HepG2 (cell line): ENCODE measurements around the gene PPP4R2. TPM values are rescaled to one million over a fixed set of nuclear protein-coding genes. Genes with fewer than 3 reads are reported as not detected.
A peak's percentile ranks its signal among the peaks of the same experiment; 100 is the strongest.

ENCODE experiments used
- ATF1 ChIP-seq: IDR thresholded peaks from 2 replicates; pipeline ENCODE4 v1.6.1; 2016; ENCODE audit warnings: mild to moderate bottlenecking, control low read depth
- GPN1 ChIP-seq: sonication (generic); formaldehyde crosslinking; IDR thresholded peaks from 2 replicates; pipeline ENCODE4 v1.5.1; 2020; ENCODE audit warnings: missing genetic modification reagents, borderline replicate concordance
- HDAC1 ChIP-seq: sonication (generic); formaldehyde crosslinking; IDR thresholded peaks from 2 replicates; pipeline ENCODE4 v1.5.1; 2020; ENCODE audit warnings: mild to moderate bottlenecking, missing genetic modification reagents
- IKZF1 ChIP-seq: fragments of 450-650 bp; IDR thresholded peaks from 2 replicates; pipeline ENCODE4 v1.7.1; 2016
- JARID2 ChIP-seq: sonication (generic); formaldehyde crosslinking; IDR thresholded peaks from 2 replicates; pipeline ENCODE4 v1.8.1; 2023; ENCODE audit warnings: missing genetic modification reagents, inconsistent platforms; ENCODE audit not compliant: insufficient replicate concordance
- MAFK ChIP-seq, 2 experiments: IDR thresholded peaks in 1 of 2; conservative IDR thresholded peaks in 1 of 2; 2 replicates each; pipeline ENCODE4 v1.6.1; 2011; ENCODE audit warnings: improper control_type of control experiment in 2 of 2, low read length in 2 of 2
- NFIB ChIP-seq: sonication (generic); formaldehyde crosslinking; IDR thresholded peaks from 2 replicates; pipeline ENCODE4 v1.9.0; 2021; ENCODE audit warnings: missing genetic modification reagents, mild to moderate bottlenecking, borderline replicate concordance
- SUZ12 ChIP-seq: fragments of 150-350 bp; IDR thresholded peaks from 2 replicates; pipeline ENCODE4 v1.6.1; 2014; ENCODE audit warnings: low read depth, low read length
- THAP11 ChIP-seq: IDR thresholded peaks from 2 replicates; pipeline ENCODE4 v1.6.1; 2016; ENCODE audit warnings: missing biosample characterization, missing genetic modification reagents
- ZNF33A ChIP-seq: sonication (generic); formaldehyde crosslinking; IDR thresholded peaks from 2 replicates; pipeline ENCODE4 v1.5.1; 2020; ENCODE audit warnings: missing genetic modification reagents, mild to moderate bottlenecking, moderate library complexity, borderline replicate concordance
- ZNF430 ChIP-seq: sonication (generic); formaldehyde crosslinking; IDR thresholded peaks from 2 replicates; pipeline ENCODE4 v1.9.0; 2021; ENCODE audit warnings: mild to moderate bottlenecking, missing genetic modification reagents
- ZNF460 ChIP-seq: sonication (generic); formaldehyde crosslinking; IDR thresholded peaks from 2 replicates; pipeline ENCODE4 v1.5.1; 2020; ENCODE audit warnings: missing genetic modification reagents, mild to moderate bottlenecking, borderline replicate concordance
- ZNF598 ChIP-seq: sonication (generic); formaldehyde crosslinking; IDR thresholded peaks from 2 replicates; pipeline ENCODE4 v1.5.1; 2020; ENCODE audit warnings: mild to moderate bottlenecking, missing genetic modification reagents, borderline replicate concordance
- ZNF616 ChIP-seq: sonication (generic); formaldehyde crosslinking; IDR thresholded peaks from 2 replicates; pipeline ENCODE4 v1.5.0; 2020; ENCODE audit warnings: low read depth, mild to moderate bottlenecking, missing genetic modification reagents
- ZNF772 ChIP-seq: sonication (generic); formaldehyde crosslinking; IDR thresholded peaks from 2 replicates; pipeline ENCODE4 v1.5.0; 2020; ENCODE audit warnings: mild to moderate bottlenecking, missing genetic modification reagents
- ZNF777 ChIP-seq: sonication (generic); formaldehyde crosslinking; IDR thresholded peaks from 2 replicates; pipeline ENCODE4 v1.4.0; 2020; ENCODE audit warnings: missing genetic modification reagents
- polyA plus RNA-seq, 8 experiments: library from polyadenylated mRNA; depleted of rRNA in 3 of 8; stranded (reverse) in 7 of 8; unstranded in 1 of 8; fragments of >200 nt; fragmentation: Illumina TruSeq in 4 of 8; extraction: Trizol in 4 of 8; gene quantifications; 2 replicates each; pipeline versions ENCODE4 v1.2.1 to v1.2.3, GENCODE V29; 2011 to 2016; ENCODE audit warnings: low read depth in 4 of 8, missing spikeins in 1 of 8, mixed read lengths in 1 of 8; ENCODE audit not compliant: insufficient read depth in 1 of 8
- total RNA-seq, 5 experiments: library from RNA; depleted of rRNA; stranded (reverse); fragments of >200 nt; fragmentation: Illumina TruSeq; extraction: Trizol; gene quantifications; 2 replicates each; pipeline ENCODE4 v1.2.3, GENCODE V29; 2016; ENCODE audit warnings: low read depth in 1 of 5
- TF ChIP-seq, protein P1 (sequence below): sonication (generic); formaldehyde crosslinking; IDR thresholded peaks from 2 replicates; pipeline ENCODE4 v1.4.0; 2020; ENCODE audit warnings: missing genetic modification reagents
- TF ChIP-seq, protein P2 (sequence below): sonication (generic); formaldehyde crosslinking; IDR thresholded peaks from 2 replicates; pipeline ENCODE4 v1.5.0; 2020; ENCODE audit warnings: missing genetic modification reagents
- TF ChIP-seq, protein P3 (sequence below): sonication (generic); IDR thresholded peaks from 2 replicates; pipeline ENCODE4 v1.6.1; 2016; ENCODE audit warnings: low read depth, borderline replicate concordance
- TF ChIP-seq, protein P4 (sequence below): sonication (generic); formaldehyde crosslinking; IDR thresholded peaks from 2 replicates; pipeline ENCODE4 v1.5.1; 2020; ENCODE audit warnings: mild to moderate bottlenecking, missing genetic modification reagents, borderline replicate concordance
- TF ChIP-seq, protein P5 (sequence below): sonication (generic); formaldehyde crosslinking; IDR thresholded peaks from 2 replicates; pipeline ENCODE4 v1.5.0; 2020; ENCODE audit warnings: missing genetic modification reagents, mild to moderate bottlenecking, borderline replicate concordance
- TF ChIP-seq, protein P6 (sequence below): sonication (generic); formaldehyde crosslinking; IDR thresholded peaks from 2 replicates; pipeline ENCODE4 v1.5.1; 2020; ENCODE audit warnings: mild to moderate bottlenecking, missing genetic modification reagents

The PPP4R2 gene
- total and polyA plus RNA-seq, 2 of the 13 experiments (the other 11 are each of a cell fraction or from before 2014, with no cell fraction given): 22.3 to 161 TPM

DNA sequence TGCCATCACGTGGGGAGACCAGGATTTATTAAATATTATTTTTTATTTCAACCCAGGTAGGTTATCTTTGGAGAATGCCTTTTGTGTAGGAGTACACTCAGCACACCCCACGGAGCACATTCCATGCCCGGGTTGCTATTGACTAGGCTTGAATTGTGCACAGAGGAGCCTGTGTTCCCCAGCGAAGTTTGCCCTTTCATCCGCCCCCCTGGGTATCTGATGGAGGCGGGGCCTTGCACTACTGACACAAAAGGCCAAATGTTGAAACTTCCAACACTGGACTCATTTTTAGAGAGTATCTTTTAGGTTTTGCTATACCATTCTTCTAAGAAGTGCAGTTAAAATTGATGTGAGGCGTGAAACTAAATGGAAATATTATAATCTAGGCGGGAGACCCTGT is 39.3 kb upstream of the PPP4R2 start (continued):
- TF ChIP-seq, protein P1, sequence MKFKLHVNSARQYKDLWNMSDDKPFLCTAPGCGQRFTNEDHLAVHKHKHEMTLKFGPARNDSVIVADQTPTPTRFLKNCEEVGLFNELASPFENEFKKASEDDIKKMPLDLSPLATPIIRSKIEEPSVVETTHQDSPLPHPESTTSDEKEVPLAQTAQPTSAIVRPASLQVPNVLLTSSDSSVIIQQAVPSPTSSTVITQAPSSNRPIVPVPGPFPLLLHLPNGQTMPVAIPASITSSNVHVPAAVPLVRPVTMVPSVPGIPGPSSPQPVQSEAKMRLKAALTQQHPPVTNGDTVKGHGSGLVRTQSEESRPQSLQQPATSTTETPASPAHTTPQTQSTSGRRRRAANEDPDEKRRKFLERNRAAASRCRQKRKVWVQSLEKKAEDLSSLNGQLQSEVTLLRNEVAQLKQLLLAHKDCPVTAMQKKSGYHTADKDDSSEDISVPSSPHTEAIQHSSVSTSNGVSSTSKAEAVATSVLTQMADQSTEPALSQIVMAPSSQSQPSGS: peak; percentile 71
- TF ChIP-seq GPN1 (CRISPR knock-in tag) (no peak), IKZF1 (no peak), JARID2 (CRISPR knock-in tag) (no peak), THAP11 (CRISPR knock-in tag) (no peak; the same call in none of the 2 replicates), ZNF777 (CRISPR knock-in tag) (no peak), ZNF460 (no peak), ZNF33A (CRISPR knock-in tag) (no peak), ZNF598 (CRISPR knock-in tag) (no peak), SUZ12 (no peak), ZNF430 (no peak), NFIB (no peak), ZNF616 (CRISPR knock-in tag) (no peak), ZNF772 (CRISPR knock-in tag) (peak; percentile 54; the same call in 1 of the 2 replicates), MAFK (conservative IDR thresholded peaks at IDR 0.05 in 1 of 2, IDR thresholded peaks at IDR 0.05 in 1 of 2; ENCODE audit: low read length in 2 of 2) (no peak), ATF1 (no peak), HDAC1 (CRISPR knock-in tag) (no peak)
- TF ChIP-seq, protein P2, sequence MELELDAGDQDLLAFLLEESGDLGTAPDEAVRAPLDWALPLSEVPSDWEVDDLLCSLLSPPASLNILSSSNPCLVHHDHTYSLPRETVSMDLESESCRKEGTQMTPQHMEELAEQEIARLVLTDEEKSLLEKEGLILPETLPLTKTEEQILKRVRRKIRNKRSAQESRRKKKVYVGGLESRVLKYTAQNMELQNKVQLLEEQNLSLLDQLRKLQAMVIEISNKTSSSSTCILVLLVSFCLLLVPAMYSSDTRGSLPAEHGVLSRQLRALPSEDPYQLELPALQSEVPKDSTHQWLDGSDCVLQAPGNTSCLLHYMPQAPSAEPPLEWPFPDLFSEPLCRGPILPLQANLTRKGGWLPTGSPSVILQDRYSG (CRISPR knock-in tag): no peak
- TF ChIP-seq, protein P3, sequence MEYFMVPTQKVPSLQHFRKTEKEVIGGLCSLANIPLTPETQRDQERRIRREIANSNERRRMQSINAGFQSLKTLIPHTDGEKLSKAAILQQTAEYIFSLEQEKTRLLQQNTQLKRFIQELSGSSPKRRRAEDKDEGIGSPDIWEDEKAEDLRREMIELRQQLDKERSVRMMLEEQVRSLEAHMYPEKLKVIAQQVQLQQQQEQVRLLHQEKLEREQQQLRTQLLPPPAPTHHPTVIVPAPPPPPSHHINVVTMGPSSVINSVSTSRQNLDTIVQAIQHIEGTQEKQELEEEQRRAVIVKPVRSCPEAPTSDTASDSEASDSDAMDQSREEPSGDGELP: no peak
- TF ChIP-seq, protein P4, sequence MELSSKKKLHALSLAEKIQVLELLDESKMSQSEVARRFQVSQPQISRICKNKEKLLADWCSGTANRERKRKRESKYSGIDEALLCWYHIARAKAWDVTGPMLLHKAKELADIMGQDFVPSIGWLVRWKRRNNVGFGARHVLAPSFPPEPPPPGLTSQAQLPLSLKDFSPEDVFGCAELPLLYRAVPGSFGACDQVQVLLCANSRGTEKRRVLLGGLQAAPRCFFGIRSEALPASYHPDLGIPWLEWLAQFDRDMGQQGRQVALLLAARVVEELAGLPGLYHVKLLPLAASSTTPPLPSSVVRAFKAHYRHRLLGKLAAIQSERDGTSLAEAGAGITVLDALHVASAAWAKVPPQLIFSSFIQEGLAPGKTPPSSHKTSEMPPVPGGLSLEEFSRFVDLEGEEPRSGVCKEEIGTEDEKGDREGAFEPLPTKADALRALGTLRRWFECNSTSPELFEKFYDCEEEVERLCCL: no peak
- TF ChIP-seq, protein P5, sequence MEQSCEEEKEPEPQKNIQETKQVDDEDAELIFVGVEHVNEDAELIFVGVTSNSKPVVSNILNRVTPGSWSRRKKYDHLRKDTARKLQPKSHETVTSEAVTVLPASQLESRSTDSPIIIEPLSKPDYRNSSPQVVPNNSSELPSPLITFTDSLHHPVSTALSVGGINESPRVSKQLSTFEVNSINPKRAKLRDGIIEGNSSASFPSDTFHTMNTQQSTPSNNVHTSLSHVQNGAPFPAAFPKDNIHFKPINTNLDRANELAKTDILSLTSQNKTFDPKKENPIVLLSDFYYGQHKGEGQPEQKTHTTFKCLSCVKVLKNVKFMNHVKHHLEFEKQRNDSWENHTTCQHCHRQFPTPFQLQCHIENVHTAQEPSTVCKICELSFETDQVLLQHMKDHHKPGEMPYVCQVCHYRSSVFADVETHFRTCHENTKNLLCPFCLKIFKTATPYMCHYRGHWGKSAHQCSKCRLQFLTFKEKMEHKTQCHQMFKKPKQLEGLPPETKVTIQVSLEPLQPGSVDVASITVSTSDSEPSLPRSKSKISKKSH (CRISPR knock-in tag): no peak
- TF ChIP-seq, protein P6, sequence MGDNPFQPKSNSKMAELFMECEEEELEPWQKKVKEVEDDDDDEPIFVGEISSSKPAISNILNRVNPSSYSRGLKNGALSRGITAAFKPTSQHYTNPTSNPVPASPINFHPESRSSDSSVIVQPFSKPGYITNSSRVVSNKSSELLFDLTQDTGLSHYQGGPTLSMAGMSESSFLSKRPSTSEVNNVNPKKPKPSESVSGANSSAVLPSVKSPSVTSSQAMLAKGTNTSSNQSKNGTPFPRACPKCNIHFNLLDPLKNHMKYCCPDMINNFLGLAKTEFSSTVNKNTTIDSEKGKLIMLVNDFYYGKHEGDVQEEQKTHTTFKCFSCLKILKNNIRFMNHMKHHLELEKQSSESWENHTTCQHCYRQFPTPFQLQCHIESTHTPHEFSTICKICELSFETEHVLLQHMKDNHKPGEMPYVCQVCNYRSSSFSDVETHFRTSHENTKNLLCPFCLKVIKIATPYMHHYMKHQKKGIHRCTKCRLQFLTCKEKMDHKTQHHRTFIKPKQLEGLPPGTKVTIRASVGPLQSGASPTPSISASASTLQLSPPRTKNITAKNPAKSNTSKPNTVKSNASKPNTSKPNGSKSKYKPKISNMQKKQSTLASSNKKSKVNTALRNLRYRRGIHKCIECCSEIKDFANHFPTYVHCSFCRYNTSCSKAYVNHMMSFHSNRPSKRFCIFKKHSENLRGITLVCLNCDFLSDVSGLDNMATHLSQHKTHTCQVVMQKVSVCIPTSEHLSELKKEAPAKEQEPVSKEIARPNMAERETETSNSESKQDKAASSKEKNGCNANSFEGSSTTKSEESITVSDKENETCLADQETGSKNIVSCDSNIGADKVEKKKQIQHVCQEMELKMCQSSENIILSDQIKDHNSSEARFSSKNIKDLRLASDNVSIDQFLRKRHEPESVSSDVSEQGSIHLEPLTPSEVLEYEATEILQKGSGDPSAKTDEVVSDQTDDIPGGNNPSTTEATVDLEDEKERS (CRISPR knock-in tag): no peak
